ENCODE measurements around the gene MYOM1.

The MYOM1 gene

GRCh38 chr18:3193331-3193730, 26.4 kb downstream of the MYOM1 start:
- Histone ChIP-seq H3K36me3 (ENCODE audit: control insufficient read depth, insufficient read depth, low read length) (no peaks in the 10 kb centered on the region), H3K9me3 (ENCODE audit: control insufficient read depth, insufficient read depth, low read length) (no peaks in the 10 kb centered on the region), H3K9ac (ENCODE audit: low read depth, low read length) (no peak overlapping the region), H3K4me1 (ENCODE audit: control insufficient read depth, insufficient read depth, low read length) (no peaks in the 10 kb centered on the region), H3K4me3 (ENCODE audit: low read depth, low read length) (no peak overlapping the region), H3K27me3 (ENCODE audit: control insufficient read depth, insufficient read depth, low read length) (no peaks in the 10 kb centered on the region)

GRCh38 chr18:3192752-3193151, 27.0 kb downstream of the MYOM1 start:
- H3K4me3 ChIP-seq (ENCODE audit: low read depth, low read length) = no peak overlapping the region
- H3K9ac ChIP-seq (ENCODE audit: low read depth, low read length) = no peak overlapping the region
- no peaks in the 10 kb centered on the region for H3K9me3 ChIP-seq (ENCODE audit: control insufficient read depth, insufficient read depth, low read length)
- H3K36me3 ChIP-seq (ENCODE audit: control insufficient read depth, insufficient read depth, low read length) = no peaks in the 10 kb centered on the region
- no peaks in the 10 kb centered on the region for H3K4me1 ChIP-seq (ENCODE audit: control insufficient read depth, insufficient read depth, low read length)
- no peaks in the 10 kb centered on the region for H3K27me3 ChIP-seq (ENCODE audit: control insufficient read depth, insufficient read depth, low read length)

- no peak overlapping the region for H3K4me3 ChIP-seq (ENCODE audit: low read depth, low read length)
- no peaks in the 10 kb centered on the region for H3K4me1 ChIP-seq (ENCODE audit: control insufficient read depth, insufficient read depth, low read length)
- H3K9ac ChIP-seq (ENCODE audit: low read depth, low read length) = no peak overlapping the region
- no peaks in the 10 kb centered on the region for H3K36me3 ChIP-seq (ENCODE audit: control insufficient read depth, insufficient read depth, low read length)
- H3K9me3 ChIP-seq (ENCODE audit: control insufficient read depth, insufficient read depth, low read length) = no peaks in the 10 kb centered on the region
- no peaks in the 10 kb centered on the region for H3K27me3 ChIP-seq (ENCODE audit: control insufficient read depth, insufficient read depth, low read length)
Observed at GRCh38 chr18:3192286-3192685, 27.5 kb downstream of the MYOM1 start.

GRCh38 chr18:3190610-3191009, 29.2 kb downstream of the MYOM1 start:
- H3K9me3 ChIP-seq (ENCODE audit: control insufficient read depth, insufficient read depth, low read length) = no peaks in the 10 kb centered on the region
- H3K27me3 ChIP-seq (ENCODE audit: control insufficient read depth, insufficient read depth, low read length) = no peaks in the 10 kb centered on the region
- no peak overlapping the region for H3K4me3 ChIP-seq (ENCODE audit: low read depth, low read length)
- no peaks in the 10 kb centered on the region for H3K4me1 ChIP-seq (ENCODE audit: control insufficient read depth, insufficient read depth, low read length)
- no peaks in the 10 kb centered on the region for H3K36me3 ChIP-seq (ENCODE audit: control insufficient read depth, insufficient read depth, low read length)
- no peak overlapping the region for H3K9ac ChIP-seq (ENCODE audit: low read depth, low read length)

- H3K9ac ChIP-seq (ENCODE audit: low read depth, low read length) = no peak overlapping the region
- H3K27me3 ChIP-seq (ENCODE audit: control insufficient read depth, insufficient read depth, low read length) = no peaks in the 10 kb centered on the region
- H3K4me3 ChIP-seq (ENCODE audit: low read depth, low read length) = no peak overlapping the region
- H3K4me1 ChIP-seq (ENCODE audit: control insufficient read depth, insufficient read depth, low read length) = no peaks in the 10 kb centered on the region
- H3K36me3 ChIP-seq (ENCODE audit: control insufficient read depth, insufficient read depth, low read length) = no peaks in the 10 kb centered on the region
- H3K9me3 ChIP-seq (ENCODE audit: control insufficient read depth, insufficient read depth, low read length) = no peaks in the 10 kb centered on the region
Observed at GRCh38 chr18:3189884-3190283, 29.9 kb downstream of the MYOM1 start.

GRCh38 chr18:3186678-3187658, 32.8 kb downstream of the MYOM1 start:
- no peaks in the 10 kb centered on the region for H3K36me3 ChIP-seq (ENCODE audit: control insufficient read depth, insufficient read depth, low read length)
- H3K4me1 ChIP-seq (ENCODE audit: control insufficient read depth, insufficient read depth, low read length) = no peaks in the 10 kb centered on the region
- H3K9me3 ChIP-seq (ENCODE audit: control insufficient read depth, insufficient read depth, low read length) = no peaks in the 10 kb centered on the region
- H3K9ac ChIP-seq (ENCODE audit: low read depth, low read length) = no peak overlapping the region
- no peak overlapping the region for H3K4me3 ChIP-seq (ENCODE audit: low read depth, low read length)
- H3K27me3 ChIP-seq (ENCODE audit: control insufficient read depth, insufficient read depth, low read length) = no peaks in the 10 kb centered on the region

GRCh38 chr18:3184275-3184963, 35.3 kb downstream of the MYOM1 start:
- Histone ChIP-seq H3K36me3 (ENCODE audit: control insufficient read depth, insufficient read depth, low read length) (no peaks in the 10 kb centered on the region), H3K27me3 (ENCODE audit: control insufficient read depth, insufficient read depth, low read length) (no peaks in the 10 kb centered on the region), H3K4me3 (ENCODE audit: low read depth, low read length) (no peak overlapping the region), H3K9ac (ENCODE audit: low read depth, low read length) (no peak overlapping the region), H3K9me3 (ENCODE audit: control insufficient read depth, insufficient read depth, low read length) (no peaks in the 10 kb centered on the region), H3K4me1 (ENCODE audit: control insufficient read depth, insufficient read depth, low read length) (no peaks in the 10 kb centered on the region)

- H3K4me1 ChIP-seq (ENCODE audit: control insufficient read depth, insufficient read depth, low read length) = no peaks in the 10 kb centered on the region
Observed at GRCh38 chr18:3183103-3183717, 36.6 kb downstream of the MYOM1 start.

GRCh38 chr18:3180325-3180724, 39.4 kb downstream of the MYOM1 start:
- Histone ChIP-seq H3K9ac (ENCODE audit: low read depth, low read length) (no peak overlapping the region), H3K9me3 (ENCODE audit: control insufficient read depth, insufficient read depth, low read length) (no peaks in the 10 kb centered on the region), H3K4me3 (ENCODE audit: low read depth, low read length) (no peak overlapping the region), H3K27me3 (ENCODE audit: control insufficient read depth, insufficient read depth, low read length) (no peaks in the 10 kb centered on the region), H3K4me1 (ENCODE audit: control insufficient read depth, insufficient read depth, low read length) (no peaks in the 10 kb centered on the region), H3K36me3 (ENCODE audit: control insufficient read depth, insufficient read depth, low read length) (no peaks in the 10 kb centered on the region)

More at GRCh38 chr18:3183103-3183717, 36.6 kb downstream of the MYOM1 start:
- Histone ChIP-seq H3K4me3 (ENCODE audit: low read depth, low read length) (no peak overlapping the region), H3K9ac (ENCODE audit: low read depth, low read length) (no peak overlapping the region), H3K9me3 (ENCODE audit: control insufficient read depth, insufficient read depth, low read length) (no peaks in the 10 kb centered on the region), H3K36me3 (ENCODE audit: control insufficient read depth, insufficient read depth, low read length) (no peaks in the 10 kb centered on the region), H3K27me3 (ENCODE audit: control insufficient read depth, insufficient read depth, low read length) (no peaks in the 10 kb centered on the region)

GRCh38 chr18:3179430-3180089, 40.2 kb downstream of the MYOM1 start:
- Histone ChIP-seq H3K4me1 (ENCODE audit: control insufficient read depth, insufficient read depth, low read length) (no peaks in the 10 kb centered on the region), H3K4me3 (ENCODE audit: low read depth, low read length) (no peak overlapping the region), H3K9ac (ENCODE audit: low read depth, low read length) (no peak overlapping the region), H3K36me3 (ENCODE audit: control insufficient read depth, insufficient read depth, low read length) (no peaks in the 10 kb centered on the region), H3K27me3 (ENCODE audit: control insufficient read depth, insufficient read depth, low read length) (no peaks in the 10 kb centered on the region), H3K9me3 (ENCODE audit: control insufficient read depth, insufficient read depth, low read length) (no peaks in the 10 kb centered on the region)

GRCh38 chr18:3177902-3178687, 41.7 kb downstream of the MYOM1 start:
- H3K36me3 ChIP-seq (ENCODE audit: control insufficient read depth, insufficient read depth, low read length) = no peaks in the 10 kb centered on the region
- no peak overlapping the region for H3K9ac ChIP-seq (ENCODE audit: low read depth, low read length)
- no peaks in the 10 kb centered on the region for H3K9me3 ChIP-seq (ENCODE audit: control insufficient read depth, insufficient read depth, low read length)
- H3K4me1 ChIP-seq (ENCODE audit: control insufficient read depth, insufficient read depth, low read length) = no peaks in the 10 kb centered on the region
- H3K4me3 ChIP-seq (ENCODE audit: low read depth, low read length) = no peak overlapping the region
- H3K27me3 ChIP-seq (ENCODE audit: control insufficient read depth, insufficient read depth, low read length) = no peaks in the 10 kb centered on the region
